ENCODE data around the gene ZNF416.

ZNF416 gene

GRCh38 chr19:57559404-57560025 lies 19.2 kb downstream of the ZNF416 start, which contains the start of gene ZNF550:
TSS of gene ZNF550 (minus strand) at chr19:57559863. CDS start at chr19:57559682, 181 bp downstream.
- DNase-seq (ENCODE audit: low spot score) = peak; percentile 96
- in situ Hi-C loops (cut with MboI; ENCODE audit: low sequenced_read_pairs, unreplicated experiment) = no loop called here
- TF ChIP-seq CTCF (IDR thresholded peaks at IDR 0.05; ENCODE audit: borderline replicate concordance, control extremely low read depth, extremely low read depth, insufficient read depth, missing control alignments) = no peak

- in situ Hi-C loops (cut with MboI; ENCODE audit: low sequenced_read_pairs, unreplicated experiment) = no loop called here
- no peak for TF ChIP-seq CTCF (IDR thresholded peaks at IDR 0.05; ENCODE audit: borderline replicate concordance, control extremely low read depth, extremely low read depth, insufficient read depth, missing control alignments)
- DNase-seq (ENCODE audit: low spot score) = peak; percentile 53
Measured at GRCh38 chr19:57559008-57559403, 19.7 kb downstream of the ZNF416 start.

GRCh38 chr19:57558525-57558924 lies 20.2 kb downstream of the ZNF416 start:
- DNase-seq (ENCODE audit: low spot score) = peak; percentile 27
- TF ChIP-seq CTCF (IDR thresholded peaks at IDR 0.05; ENCODE audit: borderline replicate concordance, control extremely low read depth, extremely low read depth, insufficient read depth, missing control alignments) = no peak
- in situ Hi-C loops (cut with MboI; ENCODE audit: low sequenced_read_pairs, unreplicated experiment) = no loop called here

- no peak for DNase-seq (ENCODE audit: low spot score)
- in situ Hi-C loops (cut with MboI; ENCODE audit: low sequenced_read_pairs, unreplicated experiment) = no loop called here
Measured at GRCh38 chr19:57557659-57558058, 21.1 kb downstream of the ZNF416 start.

GRCh38 chr19:57552432-57552831 lies 26.3 kb downstream of the ZNF416 start:
- in situ Hi-C loops (cut with MboI; ENCODE audit: low sequenced_read_pairs, unreplicated experiment) = no loop called here
- DNase-seq (ENCODE audit: low spot score) = no peak
- no peak for TF ChIP-seq CTCF (IDR thresholded peaks at IDR 0.05; ENCODE audit: borderline replicate concordance, control extremely low read depth, extremely low read depth, insufficient read depth, missing control alignments)

More at GRCh38 chr19:57557659-57558058, 21.1 kb downstream of the ZNF416 start:
- no peak for TF ChIP-seq CTCF (IDR thresholded peaks at IDR 0.05; ENCODE audit: borderline replicate concordance, control extremely low read depth, extremely low read depth, insufficient read depth, missing control alignments)

GRCh38 chr19:57546513-57546912 lies 32.2 kb downstream of the ZNF416 start:
- in situ Hi-C loops (cut with MboI; ENCODE audit: low sequenced_read_pairs, unreplicated experiment) = no loop called here
- DNase-seq (ENCODE audit: low spot score) = no peak
- no peak for TF ChIP-seq CTCF (IDR thresholded peaks at IDR 0.05; ENCODE audit: borderline replicate concordance, control extremely low read depth, extremely low read depth, insufficient read depth, missing control alignments)

Measured in GM13976 (cell line).